Tibial artery (tissue), 4 donors: ENCODE data around the gene PUM1.

ENCODE experiments used
- DNase-seq, 2 donors: peaks; one replicate each; pipeline ENCODE4 v3.0.0-alpha.2; 2019
- H3K27ac ChIP-seq, 2 donors: fragments of 200-600 bp; sonication (generic) in 1 of 2; 1 replicate in 1 of 2; 2 replicates in 1 of 2; pipeline ENCODE4 v1.5.1; 2018 to 2019; ENCODE audit warnings: mild to moderate bottlenecking in 1 of 2
- H3K27me3 ChIP-seq, 2 donors: fragments of 200-600 bp; sonication (generic) in 1 of 2; one replicate each; pipeline versions ENCODE4 v1.5.1 to v1.6.0; 2016 to 2019
- H3K36me3 ChIP-seq, 3 donors: fragments of 200-600 bp; sonication (generic) in 2 of 3; one replicate each; pipeline ENCODE4 v1.5.1; 2016 to 2019; ENCODE audit warnings: mild to moderate bottlenecking in 2 of 3
- H3K4me1 ChIP-seq, 4 donors: fragments of 200-600 bp; sonication (generic) in 2 of 4; 1 replicate in 3 of 4; 2 replicates in 1 of 4; pipeline ENCODE4 v1.5.1; 2016 to 2019
- H3K4me3 ChIP-seq, 2 donors: fragments of 200-600 bp; sonication (generic) in 1 of 2; 1 replicate in 1 of 2; 2 replicates in 1 of 2; pipeline ENCODE4 v1.5.1; 2018 to 2019; ENCODE audit warnings: mild to moderate bottlenecking in 2 of 2
- H3K9me3 ChIP-seq, 3 donors: fragments of 200-600 bp; sonication (generic) in 1 of 3; one replicate each; pipeline ENCODE4 v1.5.1; 2016 to 2019
- intact Hi-C: fragments of 100-400 bp; cut with DNase I; formaldehyde crosslinking; loops from one replicate; pipeline ENCODE4 v1.15.0; 2023; ENCODE audit warnings: low total_unique reads
- TF ChIP-seq, protein P1 (sequence below), 2 experiments: fragments of 200-600 bp in 1 of 2; fragments of 450-650 bp in 1 of 2; IDR thresholded peaks; one replicate each; pipeline ENCODE4 v1.5.1; 2017 to 2019; ENCODE audit warnings: antibody characterized with exemption in 2 of 2, mild to moderate bottlenecking in 1 of 2, moderate library complexity in 1 of 2

PUM1 gene

DNA sequence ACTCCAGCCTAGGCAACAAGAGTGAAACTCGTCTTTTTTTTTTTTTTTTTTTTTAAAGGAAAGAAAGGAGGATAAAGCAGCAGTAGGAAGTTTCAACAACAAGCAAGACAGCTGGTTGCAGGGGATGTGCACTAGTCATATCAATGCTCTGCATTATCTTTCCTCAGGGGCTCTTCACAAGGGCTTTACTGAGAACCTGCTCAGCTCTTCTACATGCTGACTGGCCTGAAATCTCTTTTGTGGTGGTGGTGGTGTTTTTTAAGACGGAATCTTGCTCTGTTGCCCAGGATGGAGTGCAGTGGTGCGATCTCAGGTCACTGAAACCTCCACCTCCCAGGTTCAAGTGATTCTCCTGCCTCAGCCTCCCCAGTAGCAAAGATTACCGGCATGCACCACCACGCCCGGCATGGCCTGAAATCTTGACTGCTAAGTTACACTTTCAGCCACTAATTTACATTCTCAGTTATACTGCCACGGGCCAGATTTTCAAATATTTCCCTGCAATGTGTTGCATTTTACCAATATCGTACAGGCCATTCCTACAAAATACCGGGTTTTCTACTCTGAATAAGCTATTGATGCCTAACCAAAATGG lies 68.0 kb downstream of the PUM1 start:
- no peaks in the 10 kb centered on the region for H3K27me3 ChIP-seq
- no peaks in the 10 kb centered on the region for H3K9me3 ChIP-seq
- peaks cover 0 to 7% (median 2%) of the 10 kb centered on the region in 4 donors for H3K4me1 ChIP-seq
- H3K36me3 ChIP-seq = peaks cover 0 to 13% (median 9%) of the 10 kb centered on the region in 3 donors
- no peak overlapping the region for H3K27ac ChIP-seq
- intact Hi-C loops = no loop called here
- TF ChIP-seq, protein P1, sequence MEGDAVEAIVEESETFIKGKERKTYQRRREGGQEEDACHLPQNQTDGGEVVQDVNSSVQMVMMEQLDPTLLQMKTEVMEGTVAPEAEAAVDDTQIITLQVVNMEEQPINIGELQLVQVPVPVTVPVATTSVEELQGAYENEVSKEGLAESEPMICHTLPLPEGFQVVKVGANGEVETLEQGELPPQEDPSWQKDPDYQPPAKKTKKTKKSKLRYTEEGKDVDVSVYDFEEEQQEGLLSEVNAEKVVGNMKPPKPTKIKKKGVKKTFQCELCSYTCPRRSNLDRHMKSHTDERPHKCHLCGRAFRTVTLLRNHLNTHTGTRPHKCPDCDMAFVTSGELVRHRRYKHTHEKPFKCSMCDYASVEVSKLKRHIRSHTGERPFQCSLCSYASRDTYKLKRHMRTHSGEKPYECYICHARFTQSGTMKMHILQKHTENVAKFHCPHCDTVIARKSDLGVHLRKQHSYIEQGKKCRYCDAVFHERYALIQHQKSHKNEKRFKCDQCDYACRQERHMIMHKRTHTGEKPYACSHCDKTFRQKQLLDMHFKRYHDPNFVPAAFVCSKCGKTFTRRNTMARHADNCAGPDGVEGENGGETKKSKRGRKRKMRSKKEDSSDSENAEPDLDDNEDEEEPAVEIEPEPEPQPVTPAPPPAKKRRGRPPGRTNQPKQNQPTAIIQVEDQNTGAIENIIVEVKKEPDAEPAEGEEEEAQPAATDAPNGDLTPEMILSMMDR (IDR thresholded peaks at IDR 0.05) = no peak
- DNase-seq = no peak
- no peak overlapping the region for H3K4me3 ChIP-seq

DNA sequence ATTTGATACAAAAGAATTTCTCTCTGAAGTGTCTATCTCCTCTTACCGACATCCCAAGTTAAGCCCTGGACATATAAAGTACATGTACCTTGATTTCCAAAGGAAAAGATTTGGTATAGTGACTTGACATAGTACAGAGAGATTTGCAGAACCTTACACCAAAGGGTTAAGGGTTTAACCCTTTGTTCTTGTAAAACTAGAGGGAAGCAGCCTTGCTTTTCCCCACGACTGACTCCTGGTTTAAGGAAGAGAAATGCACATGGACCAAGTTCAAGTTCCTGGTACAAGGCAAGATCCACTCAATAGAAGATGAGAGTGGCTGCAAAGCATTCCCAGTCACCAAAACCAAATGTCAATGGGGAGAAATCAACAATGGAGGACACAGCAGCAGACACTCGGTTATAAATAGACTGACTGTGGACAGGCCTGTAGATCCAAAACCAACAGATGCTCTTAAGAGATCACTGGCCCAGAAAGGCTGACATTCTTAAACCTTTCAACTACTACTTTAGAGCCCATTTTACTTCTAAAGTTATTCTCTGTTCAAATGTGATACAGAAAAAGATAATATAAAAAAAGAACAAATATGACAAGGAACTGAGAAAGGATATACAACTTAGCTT lies 69.4 kb downstream of the PUM1 start:
- Histone ChIP-seq H3K27ac (no peak overlapping the region), H3K36me3 (peaks cover 11 to 21% (median 18%) of the 10 kb centered on the region in 3 donors), H3K27me3 (no peaks in the 10 kb centered on the region), H3K4me3 (no peak overlapping the region), H3K4me1 (peaks cover 0 to 8% (median 4%) of the 10 kb centered on the region in 4 donors), H3K9me3 (no peaks in the 10 kb centered on the region)
- TF ChIP-seq, protein P1 (IDR thresholded peaks at IDR 0.05) = no peak
- intact Hi-C loops = no loop called here
- no peak for DNase-seq

DNA sequence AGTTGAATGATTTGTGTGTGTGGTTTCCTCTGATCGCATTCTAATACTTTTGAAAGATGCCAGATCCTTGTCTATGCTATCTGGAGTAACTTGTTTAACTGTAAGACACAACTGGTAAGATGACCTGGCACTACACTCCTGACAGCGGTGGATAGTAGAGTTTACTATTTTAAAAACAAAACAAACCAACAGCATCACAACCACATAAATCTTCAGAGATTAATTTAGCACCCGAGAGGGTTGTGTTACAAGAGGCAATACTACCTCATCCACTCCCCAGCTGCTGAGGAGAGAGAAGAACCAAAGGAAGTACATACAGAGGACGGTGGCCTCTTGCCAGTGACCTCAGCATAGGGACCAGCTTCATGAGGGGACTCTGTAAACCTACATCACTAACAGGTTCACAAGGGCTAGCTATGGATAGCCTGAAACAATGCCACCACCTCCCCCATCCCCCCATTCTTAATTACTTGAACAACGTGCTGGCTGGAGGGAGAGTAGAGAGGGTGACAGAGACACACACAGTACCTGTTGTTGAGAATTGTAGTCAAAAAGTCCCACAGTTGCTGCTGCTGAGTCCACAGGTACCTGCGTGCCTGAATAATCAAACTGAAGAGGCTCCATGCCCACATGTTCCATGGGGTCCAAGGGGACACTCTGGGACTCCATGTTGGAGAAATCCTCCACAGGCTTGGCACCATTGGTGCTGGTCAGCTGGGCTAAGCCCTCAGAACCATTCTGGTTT lies 73.5 kb downstream of the PUM1 start:
- intact Hi-C loops = no loop called here
- TF ChIP-seq, protein P1 (IDR thresholded peaks at IDR 0.05) = no peak
- no peak overlapping the region for H3K27ac ChIP-seq
- no peaks in the 10 kb centered on the region for H3K9me3 ChIP-seq
- DNase-seq = no peak
- no peak overlapping the region for H3K4me3 ChIP-seq
- H3K36me3 ChIP-seq = peaks cover 11 to 23% (median 15%) of the 10 kb centered on the region in 3 donors
- peaks cover 0 to 26% (median 12%) of the 10 kb centered on the region in 4 donors for H3K4me1 ChIP-seq
- no peaks in the 10 kb centered on the region for H3K27me3 ChIP-seq

DNA sequence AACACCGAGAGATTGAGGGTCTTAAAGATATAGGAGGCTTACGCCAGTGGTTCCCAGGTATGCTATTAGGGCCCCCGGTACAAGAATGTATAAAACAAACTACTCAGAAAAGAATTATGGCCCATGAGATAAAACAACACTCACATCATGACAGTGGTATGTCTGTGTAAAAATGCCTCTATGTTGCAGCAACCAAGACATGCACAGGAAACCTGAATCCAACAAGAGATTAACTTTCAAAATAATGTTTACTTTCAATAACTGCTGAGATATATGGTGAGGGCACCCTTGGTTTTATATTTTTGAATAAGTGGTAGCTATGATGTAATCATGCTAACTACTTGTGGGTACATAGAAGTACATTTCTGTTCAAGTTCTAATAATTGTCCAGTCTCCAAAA lies 74.9 kb downstream of the PUM1 start:
- TF ChIP-seq, protein P1 (IDR thresholded peaks at IDR 0.05) = no peak
- no peak overlapping the region for H3K27ac ChIP-seq
- no peaks in the 10 kb centered on the region for H3K27me3 ChIP-seq
- intact Hi-C loops = no loop called here
- no peak overlapping the region for H3K4me3 ChIP-seq
- peaks cover 11 to 23% (median 14%) of the 10 kb centered on the region in 3 donors for H3K36me3 ChIP-seq
- H3K4me1 ChIP-seq = peaks cover 0 to 36% (median 13%) of the 10 kb centered on the region in 4 donors
- H3K9me3 ChIP-seq = no peaks in the 10 kb centered on the region
- no peak for DNase-seq

GRCh38 chr1:30988045-30988444 lies 77.5 kb downstream of the PUM1 start:
- intact Hi-C loops = no loop called here
- H3K36me3 ChIP-seq = peaks cover 9 to 13% (median 11%) of the 10 kb centered on the region in 3 donors
- H3K4me1 ChIP-seq = peaks cover 0 to 61% (median 27%) of the 10 kb centered on the region in 4 donors
- no peaks in the 10 kb centered on the region for H3K9me3 ChIP-seq
- H3K4me3 ChIP-seq = no peak overlapping the region
- no peak for DNase-seq
- no peaks in the 10 kb centered on the region for H3K27me3 ChIP-seq
- no peak overlapping the region for H3K27ac ChIP-seq
- TF ChIP-seq, protein P1 (IDR thresholded peaks at IDR 0.05) = no peak
